Measurements from ENCODE around the gene DNAJB1. TPM values are rescaled to one million over a fixed set of nuclear protein-coding genes. Genes with fewer than 3 reads are reported as not detected.

The DNAJB1 gene
- total and polyA plus RNA-seq, 2 of the 13 experiments (the other 11 are each of a cell fraction or from before 2014, with no cell fraction given): 87.5 to 97.3 TPM

GRCh38 chr19:14494910-14495671 lies 23.1 kb downstream of the DNAJB1 start (continued):
- TF ChIP-seq ZNF552 (CRISPR knock-in tag; IDR thresholded peaks at IDR 0.05; ENCODE audit: borderline replicate concordance) (no peak), ZNF678 (CRISPR knock-in tag; IDR thresholded peaks at IDR 0.05) (no peak), SOX13 (IDR thresholded peaks at IDR 0.05) (no peak), SOX13 (CRISPR knock-in tag; conservative IDR thresholded peaks at IDR 0.05 in 1 of 2, IDR thresholded peaks at IDR 0.05 in 1 of 2) (no peak), ZNF761 (CRISPR knock-in tag; conservative IDR thresholded peaks at IDR 0.05) (no peak), ZNF180 (CRISPR knock-in tag; IDR thresholded peaks at IDR 0.05; ENCODE audit: borderline replicate concordance, low read depth) (no peak), ZNF841 (CRISPR knock-in tag; IDR thresholded peaks at IDR 0.05; ENCODE audit: borderline replicate concordance) (no peak), ZMYM3 (CRISPR knock-in tag; IDR thresholded peaks at IDR 0.05) (peak; percentile 65), SP1 (IDR thresholded peaks at IDR 0.05) (no peak), SP1 (CRISPR knock-in tag; IDR thresholded peaks at IDR 0.05) (no peak), NCOA2 (CRISPR knock-in tag; IDR thresholded peaks at IDR 0.05) (no peak), ZNF768 (CRISPR knock-in tag; IDR thresholded peaks at IDR 0.05) (peak; percentile 94)
- TF ChIP-seq, protein P1, sequence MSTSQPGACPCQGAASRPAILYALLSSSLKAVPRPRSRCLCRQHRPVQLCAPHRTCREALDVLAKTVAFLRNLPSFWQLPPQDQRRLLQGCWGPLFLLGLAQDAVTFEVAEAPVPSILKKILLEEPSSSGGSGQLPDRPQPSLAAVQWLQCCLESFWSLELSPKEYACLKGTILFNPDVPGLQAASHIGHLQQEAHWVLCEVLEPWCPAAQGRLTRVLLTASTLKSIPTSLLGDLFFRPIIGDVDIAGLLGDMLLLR (CRISPR knock-in tag; IDR thresholded peaks at IDR 0.05): no peak

DNA sequence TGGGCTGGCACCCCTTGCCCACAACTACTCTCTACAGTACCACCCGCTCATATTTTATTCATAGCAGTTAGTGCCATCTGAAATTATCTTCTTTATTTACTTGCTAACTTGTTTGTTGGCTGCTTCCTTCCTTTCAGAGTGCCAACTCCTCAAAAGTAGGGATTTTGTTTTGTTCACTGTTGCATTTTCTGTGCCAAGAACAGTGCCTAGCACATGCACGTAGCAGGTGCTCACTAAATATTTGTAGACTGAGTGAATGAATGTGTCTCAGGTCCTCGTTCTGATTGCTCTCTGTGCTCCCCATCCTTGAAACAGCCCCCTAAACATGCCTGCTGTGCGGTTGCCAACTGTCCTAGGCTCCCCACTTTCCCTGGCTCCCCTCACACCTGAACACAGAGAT lies 23.8 kb downstream of the DNAJB1 start:
- 100% methylated on average over 4 of the region's 4 CpGs for WGBS (ENCODE audit: low lambda C conversion rate)
- H3K9me3 ChIP-seq (ENCODE audit: low read length): no peaks in the 10 kb centered on the region
- TSS peak; percentile 62 for BruUV-seq (replicated peaks)
- peak overlapping the region; percentile 97 for H3K4me2 ChIP-seq (ENCODE audit: low read depth, low read length)
- in situ Hi-C loops (cut with HindIII; ENCODE audit: extremely low pct_ligation_motif_present, low pct_unique_long_range_greater_than_20kb): no loop called here
- FAIRE-seq (no peak), ATAC-seq (no peak), DNase-seq (ENCODE audit: low spot score) (no peak)
- 0 out of 6 replicates have a peak overlapping the region, but pooled peaks of 1 of the 3 experiments have one; percentile 84 for H3K4me3 ChIP-seq (replicated peaks in 1 of 3; ENCODE audit: insufficient read depth in 1 of 3, low read depth in 2 of 3, low read length in 3 of 3)
- H3K27ac ChIP-seq (ENCODE audit: extremely low read length, insufficient read depth, low read length): no peak overlapping the region
- peaks cover 37% of the 10 kb centered on the region for H3K4me1 ChIP-seq (ENCODE audit: insufficient read depth, low read length)
- ChIA-PET CTCF (ENCODE audit: low intra/inter-chr PET ratio, low total read pairs) (no interaction called here), POLR2A (interaction anchor here (8.5 kb wide), 1 partner anchor 24 kb away, joined by 123 read pairs; the partner anchor contains the start of gene DNAJB1)
- intact Hi-C loops (cut with micrococcal nuclease; ENCODE audit: unreplicated experiment): no loop called here
- H3K79me2 ChIP-seq (ENCODE audit: insufficient read depth, low read length): peaks cover 13% of the 10 kb centered on the region
- no peaks in the 10 kb centered on the region for H3K36me3 ChIP-seq (replicated peaks in 1 of 2; ENCODE audit: control insufficient read depth in 1 of 2, insufficient read depth in 2 of 2, low read length in 2 of 2)
- H4K20me1 ChIP-seq (ENCODE audit: insufficient read depth, low read length): no peaks in the 10 kb centered on the region
- H3K9ac ChIP-seq (ENCODE audit: insufficient read depth, low read depth, low read length): peak overlapping the region; percentile 70; the same call in 1 of the 2 replicates
- no peaks in the 10 kb centered on the region for H3K27me3 ChIP-seq (ENCODE audit: control insufficient read depth in 1 of 2, insufficient read depth in 2 of 2, low read length in 2 of 2)
- H2AFZ ChIP-seq (ENCODE audit: low read length): no peak overlapping the region
- no peak for TF ChIP-seq KIAA2018 (CRISPR knock-in tag; IDR thresholded peaks at IDR 0.05; ENCODE audit: borderline replicate concordance)
